Right cardiac atrium (tissue), 5 donors: ENCODE results near the gene RTL1. TPM values are rescaled to one million over a fixed set of nuclear protein-coding genes. Genes with fewer than 3 reads are reported as not detected.

Source experiments
- ATAC-seq, 2 donors: fragments of 200-7000 bp; cut with Tn5 transposase; one replicate each; pipeline versions ENCODE4 v1.8.0 to v1.9.1; 2020; ENCODE audit warnings: moderate library complexity in 2 of 2, mild to moderate bottlenecking in 1 of 2
- DNase-seq, 3 donors: peaks; one replicate each; pipeline ENCODE4 v3.0.0-alpha.2; 2020
- H3K27ac ChIP-seq: one replicate; pipeline ENCODE4 v1.5.1; 2013; ENCODE audit warnings: mild to moderate bottlenecking, low read length, control low read depth, moderate library complexity
- H3K27me3 ChIP-seq: one replicate; pipeline ENCODE4 v1.6.1; 2013; ENCODE audit not compliant: control insufficient read depth, insufficient read depth
- H3K4me1 ChIP-seq: one replicate; pipeline ENCODE4 v1.6.1; 2013; ENCODE audit warnings: low read length; ENCODE audit not compliant: control insufficient read depth, insufficient read depth
- H3K4me3 ChIP-seq: one replicate; pipeline ENCODE4 v1.5.1; 2013; ENCODE audit warnings: low read length, control low read depth
- H3K9me3 ChIP-seq: one replicate; pipeline ENCODE4 v1.6.1; 2013; ENCODE audit warnings: low read length; ENCODE audit not compliant: control insufficient read depth
- WGBS: extraction: QIAGEN DNeasy Blood & Tissue Kit; methylation state at CpG from one replicate; pipeline ENCODE4 v1.1.7; 2013; 5-methylcytosine and 5-hydroxymethylcytosine counted together
- intact Hi-C, 4 donors: fragments of 100-400 bp; cut with DNase I; formaldehyde crosslinking; loops; one replicate each; pipeline versions ENCODE4 v1.11.0 to v1.14.0; 2022 to 2023
- long read RNA-seq, 4 donors: library from polyadenylated mRNA; unstranded; transcript quantifications; one replicate each; pipeline ENCODE4 v2.0.0, GENCODE V29; 2020 to 2021
- polyA plus RNA-seq: library from polyadenylated mRNA; stranded (reverse); fragments of 200-250 nt; gene quantifications from one replicate; pipeline ENCODE4 v1.2.3, GENCODE V29; 2013
- total RNA-seq, 4 donors: library from RNA; stranded (reverse); fragmentation: NEBNext Ultra II Directional; extraction: Animal tissue kit (Norgen Biotek cat#: 25700); gene quantifications; one replicate each; pipeline ENCODE4 v1.2.1, GENCODE V29; 2021
- donor health status: healthy with polysubstance abuse.
- donor health status: DM: no; HTN: yes; CAD: no.
- donor health status: DM: no; HTN: no; CAD: no.
- donor health status: DM: no; HTN: yes; CAD: no; lungs with severe emphysema.
- donor health status: DM: yes; HTN: yes; CAD: no.

RTL1 gene
- not detected for total RNA-seq
- 0.05 TPM for polyA plus RNA-seq
- long read RNA-seq, donor 1: 0 reads
- long read RNA-seq, donor 2: 0 reads
- long read RNA-seq, donor 3: 0 reads
- long read RNA-seq, donor 4: 0 reads

DNA sequence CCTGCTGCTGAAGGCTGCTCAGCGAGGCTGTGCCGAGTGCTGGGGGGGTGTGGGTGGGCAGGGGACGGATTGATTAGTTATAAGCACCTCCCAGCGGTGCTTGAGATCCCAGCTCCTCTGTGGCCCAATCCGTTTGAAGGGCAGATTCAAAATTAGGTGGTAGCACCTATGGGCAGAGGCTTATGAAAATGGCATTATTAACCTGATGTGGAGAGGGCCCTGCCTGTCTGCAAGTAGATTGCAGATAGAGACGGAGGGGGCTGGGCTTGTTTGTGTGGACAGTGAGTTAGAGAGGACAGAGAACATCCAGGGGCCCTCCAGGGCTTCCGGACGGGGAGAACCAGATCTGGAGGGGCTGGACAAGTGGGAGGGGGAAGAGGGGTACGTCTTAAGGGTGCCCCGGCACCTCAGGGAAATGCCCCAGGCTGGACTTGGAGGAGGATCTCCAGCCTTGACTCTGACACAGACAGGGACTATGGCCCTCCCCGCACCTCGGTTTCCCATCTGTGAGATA, at the start of gene RTL1:
TSS of gene RTL1 (minus strand) at position 51 of the 514 bp plus-strand sequence. CDS start 18,934 bp downstream, outside the sequence.
- H3K27me3 ChIP-seq: no peaks in the 10 kb centered on the region

DNA sequence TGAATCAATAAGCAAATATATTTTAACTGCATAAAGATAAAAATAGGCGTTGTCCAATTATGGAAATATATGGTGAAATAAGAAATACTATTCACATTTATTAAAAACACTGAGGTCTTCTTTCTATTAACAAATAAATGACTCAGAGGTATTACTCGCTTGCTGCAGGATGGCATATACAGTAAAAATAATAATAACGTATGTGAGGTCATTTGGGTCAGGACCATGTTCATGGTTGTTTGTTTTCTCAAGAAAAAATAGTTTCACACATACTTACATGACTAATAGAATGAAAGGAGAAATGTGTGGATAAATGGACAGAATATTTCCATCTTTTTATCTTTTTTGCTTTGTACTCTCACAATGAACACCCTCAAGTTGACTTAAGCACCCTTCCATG, 46.5 kb upstream of the RTL1 start:
- Histone ChIP-seq H3K4me3 (no peak overlapping the region), H3K27me3 (no peaks in the 10 kb centered on the region), H3K27ac (no peak overlapping the region), H3K4me1 (no peaks in the 10 kb centered on the region), H3K9me3 (no peaks in the 10 kb centered on the region)
- ATAC-seq: no peak
- DNase-seq: no peak
- 83% methylated on average over 3 of the region's 3 CpGs for WGBS
- intact Hi-C loops: no loop called here

More for the DNA sequence above, at the start of gene RTL1:
- ATAC-seq (no peak), DNase-seq (no peak)
- Histone ChIP-seq H3K4me1 (peaks cover 2% of the 10 kb centered on the region), H3K9me3 (no peaks in the 10 kb centered on the region), H3K4me3 (no peak within 1 kb of the TSS), H3K27ac (no peak within 1 kb of the TSS)
- intact Hi-C loops: no loop called here
- WGBS: 65% methylated on average over 12 of the region's 12 CpGs

DNA sequence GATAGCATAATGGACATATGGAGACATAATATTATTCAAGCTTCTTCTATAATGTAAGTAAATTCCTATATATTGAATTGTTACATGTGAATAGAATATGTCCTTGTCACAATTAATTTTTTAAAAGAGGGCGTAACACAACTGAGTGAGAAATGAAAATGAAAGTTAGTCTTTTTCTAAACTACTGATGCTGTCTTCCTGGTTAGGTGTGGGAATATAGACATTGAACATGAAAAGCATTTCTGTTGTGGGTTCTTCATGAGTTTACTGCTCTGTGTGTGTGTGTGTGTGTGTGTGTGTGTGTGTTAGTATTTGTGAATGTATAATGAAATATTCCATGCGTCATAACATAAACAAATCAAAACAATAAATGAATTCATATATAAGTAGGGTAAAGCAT, 40.5 kb upstream of the RTL1 start:
- Histone ChIP-seq H3K4me3 (no peak overlapping the region), H3K9me3 (no peaks in the 10 kb centered on the region), H3K27ac (no peak overlapping the region), H3K27me3 (no peaks in the 10 kb centered on the region), H3K4me1 (no peaks in the 10 kb centered on the region)
- no peak for DNase-seq
- 90% methylated on average over 2 of the region's 2 CpGs for WGBS
- ATAC-seq: no peak
- intact Hi-C loops: no loop called here

DNA sequence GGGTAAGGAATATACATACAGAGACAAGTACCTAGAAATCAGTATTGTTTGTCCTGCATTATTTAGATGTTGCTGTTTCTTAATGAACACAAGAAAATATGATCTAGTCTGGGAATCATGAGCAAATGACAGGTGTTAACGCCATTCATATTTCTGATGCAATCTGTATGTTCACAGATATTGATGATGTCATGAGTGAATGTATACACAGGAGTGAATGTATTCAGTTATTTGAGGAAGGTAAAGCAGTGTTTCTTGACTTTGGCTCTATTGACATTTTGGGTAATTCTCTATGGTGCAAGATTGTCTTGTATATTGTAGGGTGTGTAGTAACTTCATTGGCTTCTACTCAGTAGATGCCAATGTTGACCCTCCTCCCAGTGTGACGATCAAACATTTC, 26.7 kb upstream of the RTL1 start:
- Histone ChIP-seq H3K4me3 (no peak overlapping the region), H3K9me3 (peaks cover 2% of the 10 kb centered on the region), H3K4me1 (no peaks in the 10 kb centered on the region), H3K27ac (no peak overlapping the region), H3K27me3 (no peaks in the 10 kb centered on the region)
- ATAC-seq: no peak
- DNase-seq: no peak
- intact Hi-C loops: no loop called here
- WGBS: 93% methylated on average over 2 of the region's 2 CpGs

DNA sequence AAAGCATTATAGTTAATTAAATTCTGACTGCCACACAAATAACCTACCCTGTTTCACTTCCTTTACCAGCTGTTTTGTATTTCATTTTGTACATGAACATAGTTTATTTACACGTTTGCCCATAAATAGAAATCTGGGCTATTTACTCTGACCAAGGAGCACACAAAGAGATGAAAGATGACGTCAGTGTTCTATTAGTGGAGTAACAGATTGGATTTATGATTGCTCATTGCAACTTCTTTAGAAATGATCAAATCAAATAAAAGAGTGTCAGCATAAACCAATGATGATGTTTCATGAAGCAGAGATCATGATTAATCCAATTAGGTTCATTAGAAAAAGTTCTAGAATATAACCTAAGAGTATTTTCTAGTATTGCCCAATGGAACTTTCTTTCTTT, 12.0 kb upstream of the RTL1 start:
- DNase-seq (no peak), ATAC-seq (no peak)
- peaks cover 2% of the 10 kb centered on the region for H3K9me3 ChIP-seq
- H3K27me3 ChIP-seq: no peaks in the 10 kb centered on the region
- H3K27ac ChIP-seq: no peak overlapping the region
- H3K4me3 ChIP-seq: no peak overlapping the region
- WGBS: 55% methylated on average over 2 of the region's 2 CpGs
- intact Hi-C loops: no loop called here
- no peaks in the 10 kb centered on the region for H3K4me1 ChIP-seq

DNA sequence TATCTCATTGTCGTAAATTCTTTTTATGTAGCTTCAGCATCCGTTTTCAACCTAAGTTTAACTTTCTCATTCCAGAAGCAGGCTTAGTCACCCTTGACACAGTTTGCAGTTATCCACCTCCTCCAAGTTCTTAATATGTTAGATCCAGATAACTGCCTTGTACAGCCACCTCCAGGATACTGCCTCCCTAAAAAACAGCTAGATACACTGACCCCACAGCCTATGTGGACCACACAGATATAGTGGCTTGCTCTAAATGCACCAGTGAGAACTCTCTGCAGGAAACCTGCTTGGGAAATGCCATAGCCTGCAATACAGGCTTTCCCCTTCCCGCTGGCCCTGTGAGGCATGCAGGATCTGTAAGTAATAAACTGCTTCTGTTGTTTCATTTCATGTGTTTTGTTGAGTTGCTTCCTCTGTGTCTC, 11.1 kb upstream of the RTL1 start:
- Histone ChIP-seq H3K27ac (no peak overlapping the region), H3K4me1 (no peaks in the 10 kb centered on the region), H3K4me3 (no peak overlapping the region), H3K27me3 (no peaks in the 10 kb centered on the region), H3K9me3 (peaks cover 2% of the 10 kb centered on the region)
- DNase-seq: no peak
- WGBS: 79% methylated on average over 3 of the region's 3 CpGs
- ATAC-seq: no peak
- intact Hi-C loops: no loop called here

DNA sequence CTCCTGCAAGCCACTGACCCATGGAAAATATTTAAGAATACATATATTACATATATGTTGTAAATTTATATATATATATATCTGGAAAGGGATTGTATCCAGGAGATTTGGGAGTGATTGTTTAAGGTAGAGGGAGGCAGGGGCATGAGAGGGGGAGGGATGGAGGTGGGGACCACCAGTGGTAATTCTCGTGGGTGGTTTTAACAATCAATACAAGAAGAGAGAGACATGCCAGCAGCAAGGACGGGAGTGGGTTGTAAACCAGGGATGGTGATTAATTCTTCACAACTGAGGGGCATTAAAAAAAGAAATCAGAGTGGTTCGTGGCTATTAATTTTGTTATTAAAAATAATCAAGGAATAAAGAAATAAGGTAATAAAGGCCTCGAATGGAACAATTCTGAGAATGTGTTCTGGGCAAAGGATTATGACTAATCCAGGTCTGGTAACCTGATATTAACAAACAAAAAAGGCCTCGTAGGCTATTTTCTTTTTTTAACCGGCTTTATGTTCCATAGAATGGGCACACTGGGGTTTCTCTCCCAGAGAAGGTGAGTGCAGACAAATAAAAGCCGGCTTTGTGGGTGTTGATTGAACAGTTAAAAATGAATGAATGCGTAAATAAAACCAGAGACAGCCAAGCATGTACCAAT, 8.3 kb upstream of the RTL1 start:
- WGBS: 78% methylated on average over 8 of the region's 8 CpGs

DNA sequence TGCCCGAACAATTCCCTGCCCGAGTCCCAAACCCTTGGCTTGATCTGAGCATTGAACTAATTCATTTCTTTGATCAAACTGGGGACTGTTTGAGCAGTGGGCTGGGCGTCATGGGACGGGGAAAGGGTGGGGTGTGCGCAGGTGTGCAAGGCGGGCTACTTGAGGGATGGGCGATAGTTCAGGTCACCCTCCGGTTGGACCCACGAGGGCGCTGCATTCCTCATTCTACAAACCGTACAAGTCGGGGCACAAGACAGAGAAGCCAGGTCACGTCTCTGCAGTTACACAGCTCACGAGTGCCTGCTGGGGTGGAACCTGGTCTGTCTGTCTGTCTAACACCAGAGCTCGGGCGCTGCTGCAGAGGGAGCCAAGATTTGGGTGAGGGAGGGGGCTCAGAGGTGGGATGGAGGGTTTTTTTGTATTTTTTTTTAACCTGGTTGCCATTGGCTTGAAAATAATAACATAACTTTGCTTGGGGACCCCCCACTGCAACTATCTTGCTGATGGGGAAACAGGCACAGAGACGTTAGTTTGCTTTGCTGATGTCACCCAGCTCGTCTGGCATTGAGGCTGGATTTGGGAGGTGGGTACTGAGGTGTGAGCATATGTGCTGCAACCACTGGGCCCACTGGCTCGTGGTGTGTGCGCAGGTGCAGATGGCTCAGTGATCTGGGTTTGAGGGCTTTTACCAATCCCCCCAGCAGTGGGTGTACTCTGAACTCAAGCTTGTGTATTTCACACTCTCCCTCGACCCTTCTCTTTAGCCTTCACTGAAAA, 7.6 kb upstream of the RTL1 start:
- ATAC-seq (no peak), DNase-seq (no peak)
- WGBS: 86% methylated on average over 21 of the region's 21 CpGs
- intact Hi-C loops: no loop called here
- Histone ChIP-seq H3K4me1 (no peaks in the 10 kb centered on the region), H3K4me3 (no peak overlapping the region), H3K27me3 (no peaks in the 10 kb centered on the region), H3K27ac (no peak overlapping the region), H3K9me3 (peaks cover 2% of the 10 kb centered on the region)

More for the DNA sequence above, 8.3 kb upstream of the RTL1 start:
- intact Hi-C loops: no loop called here
- H3K27me3 ChIP-seq: no peaks in the 10 kb centered on the region
- H3K27ac ChIP-seq: no peak overlapping the region
- ATAC-seq (no peak), DNase-seq (no peak)
- no peak overlapping the region for H3K4me3 ChIP-seq
- H3K4me1 ChIP-seq: no peaks in the 10 kb centered on the region
- peaks cover 2% of the 10 kb centered on the region for H3K9me3 ChIP-seq

DNA sequence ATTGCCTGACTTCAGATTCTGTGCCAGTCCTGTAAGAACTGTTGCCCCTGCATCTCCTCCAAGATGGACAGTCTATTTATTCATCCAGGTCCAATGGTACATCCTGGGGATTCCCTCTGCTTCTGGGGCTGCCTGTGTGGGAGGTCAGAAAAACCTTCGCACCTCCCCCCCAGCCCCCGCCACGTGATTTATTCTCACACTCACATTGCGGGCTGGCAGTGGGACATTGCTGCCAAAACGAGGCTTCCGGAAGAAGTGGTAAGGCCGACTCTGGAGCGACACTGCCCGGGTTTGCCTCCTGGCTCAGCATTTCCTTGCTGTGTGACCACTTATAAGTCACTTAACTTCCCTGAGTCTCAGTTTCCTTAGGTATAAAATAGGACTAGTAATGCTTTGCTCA, 5.9 kb upstream of the RTL1 start:
- no peaks in the 10 kb centered on the region for H3K9me3 ChIP-seq
- H3K27ac ChIP-seq: no peak overlapping the region
- intact Hi-C loops: no loop called here
- no peak for DNase-seq
- no peaks in the 10 kb centered on the region for H3K27me3 ChIP-seq
- no peaks in the 10 kb centered on the region for H3K4me1 ChIP-seq
- WGBS: 83% methylated on average over 9 of the region's 9 CpGs
- H3K4me3 ChIP-seq: no peak overlapping the region
- ATAC-seq: no peak

DNA sequence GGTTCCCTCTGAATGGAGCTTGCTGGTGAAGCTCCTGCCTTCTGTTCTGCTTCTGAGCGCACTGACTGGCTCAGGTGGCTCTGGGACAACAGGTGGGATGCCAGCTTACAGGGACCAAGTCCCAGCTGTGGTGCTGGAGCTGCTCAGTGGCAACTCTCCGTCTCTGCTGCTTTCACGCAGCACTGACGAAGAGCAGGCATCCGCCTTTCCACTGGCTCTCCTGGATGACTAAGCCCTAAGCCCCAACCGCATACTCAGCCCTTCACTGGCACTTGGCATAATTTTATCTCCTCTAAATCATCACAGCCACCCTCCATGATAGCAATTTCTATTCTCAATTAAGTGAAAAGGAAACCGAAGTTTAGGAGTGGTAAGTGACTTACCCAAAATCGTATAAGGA, 3.7 kb upstream of the RTL1 start:
- no peak for DNase-seq
- no peaks in the 10 kb centered on the region for H3K27me3 ChIP-seq
- ATAC-seq: no peak
- WGBS: 84% methylated on average over 8 of the region's 8 CpGs
- H3K27ac ChIP-seq: no peak overlapping the region
- no peaks in the 10 kb centered on the region for H3K9me3 ChIP-seq
- H3K4me1 ChIP-seq: no peaks in the 10 kb centered on the region
- H3K4me3 ChIP-seq: no peak overlapping the region
- intact Hi-C loops: no loop called here

DNA sequence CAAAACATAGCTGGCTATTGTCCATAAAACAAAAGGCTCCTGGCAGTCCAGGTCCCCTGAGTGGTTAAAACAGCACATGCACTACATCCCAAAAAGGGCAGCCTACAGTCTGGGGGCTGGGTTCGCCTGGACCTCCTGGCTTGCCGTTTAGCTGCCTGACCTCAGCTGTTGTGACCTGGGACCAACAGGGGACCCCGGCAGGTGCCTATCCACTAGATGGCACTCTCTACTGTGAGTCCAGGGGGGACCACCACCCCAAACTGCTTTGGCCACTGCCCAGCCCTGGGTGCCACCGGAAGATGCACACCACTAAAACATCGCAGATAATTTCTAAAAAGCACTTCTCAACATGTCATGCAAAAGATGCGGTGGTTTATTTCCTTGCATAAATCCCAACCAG, 2.9 kb upstream of the RTL1 start:
- no peak overlapping the region for H3K4me3 ChIP-seq
- WGBS: 59% methylated on average over 6 of the region's 6 CpGs
- no peak overlapping the region for H3K27ac ChIP-seq
- DNase-seq (no peak), ATAC-seq (no peak)
- no peaks in the 10 kb centered on the region for H3K4me1 ChIP-seq
- H3K9me3 ChIP-seq: no peaks in the 10 kb centered on the region
- no peaks in the 10 kb centered on the region for H3K27me3 ChIP-seq
- intact Hi-C loops: no loop called here
